Measurements from ENCODE around the gene IFNA14.

DNA sequence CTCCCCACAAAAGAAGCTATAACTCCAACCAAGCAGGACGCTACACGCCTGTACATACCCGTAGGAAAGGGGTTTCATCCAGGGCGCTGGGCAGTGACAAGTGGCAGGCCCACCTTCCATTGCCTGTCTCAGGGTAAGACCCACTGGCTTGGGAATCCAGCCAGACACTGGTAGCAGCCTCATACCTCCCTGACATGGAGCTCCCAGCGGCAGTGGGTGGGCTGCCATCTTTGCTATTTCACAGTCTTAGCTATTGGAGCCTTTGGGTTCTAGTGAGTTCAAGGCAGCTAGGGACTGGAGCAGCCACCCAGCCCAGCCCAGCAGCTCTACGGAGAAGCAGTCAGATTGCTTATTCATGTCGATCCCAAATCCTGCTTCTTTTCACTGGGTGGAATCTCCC is 29.5 kb downstream of the IFNA14 start:
- TF ChIP-seq, protein P1, sequence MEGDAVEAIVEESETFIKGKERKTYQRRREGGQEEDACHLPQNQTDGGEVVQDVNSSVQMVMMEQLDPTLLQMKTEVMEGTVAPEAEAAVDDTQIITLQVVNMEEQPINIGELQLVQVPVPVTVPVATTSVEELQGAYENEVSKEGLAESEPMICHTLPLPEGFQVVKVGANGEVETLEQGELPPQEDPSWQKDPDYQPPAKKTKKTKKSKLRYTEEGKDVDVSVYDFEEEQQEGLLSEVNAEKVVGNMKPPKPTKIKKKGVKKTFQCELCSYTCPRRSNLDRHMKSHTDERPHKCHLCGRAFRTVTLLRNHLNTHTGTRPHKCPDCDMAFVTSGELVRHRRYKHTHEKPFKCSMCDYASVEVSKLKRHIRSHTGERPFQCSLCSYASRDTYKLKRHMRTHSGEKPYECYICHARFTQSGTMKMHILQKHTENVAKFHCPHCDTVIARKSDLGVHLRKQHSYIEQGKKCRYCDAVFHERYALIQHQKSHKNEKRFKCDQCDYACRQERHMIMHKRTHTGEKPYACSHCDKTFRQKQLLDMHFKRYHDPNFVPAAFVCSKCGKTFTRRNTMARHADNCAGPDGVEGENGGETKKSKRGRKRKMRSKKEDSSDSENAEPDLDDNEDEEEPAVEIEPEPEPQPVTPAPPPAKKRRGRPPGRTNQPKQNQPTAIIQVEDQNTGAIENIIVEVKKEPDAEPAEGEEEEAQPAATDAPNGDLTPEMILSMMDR (IDR thresholded peaks at IDR 0.05), result no peak
- TF ChIP-seq ZNF532 (CRISPR knock-in tag; IDR thresholded peaks at IDR 0.05; ENCODE audit: borderline replicate concordance), result no peak
- no peak for TF ChIP-seq JAZF1 (CRISPR knock-in tag; IDR thresholded peaks at IDR 0.05)
- TF ChIP-seq ATF2 (CRISPR knock-in tag; IDR thresholded peaks at IDR 0.05; ENCODE audit: borderline replicate concordance, low read depth), result no peak
- no peak for TF ChIP-seq ZNF263 (CRISPR knock-in tag; IDR thresholded peaks at IDR 0.05; ENCODE audit: low read depth)
- TF ChIP-seq EMX1 (CRISPR knock-in tag; IDR thresholded peaks at IDR 0.05), result no peak
- TF ChIP-seq FOXJ3 (CRISPR knock-in tag; IDR thresholded peaks at IDR 0.05; ENCODE audit: borderline replicate concordance), result no peak
- TF ChIP-seq ESRRA (CRISPR knock-in tag; IDR thresholded peaks at IDR 0.05; ENCODE audit: borderline replicate concordance), result no peak
- TF ChIP-seq, protein P2, sequence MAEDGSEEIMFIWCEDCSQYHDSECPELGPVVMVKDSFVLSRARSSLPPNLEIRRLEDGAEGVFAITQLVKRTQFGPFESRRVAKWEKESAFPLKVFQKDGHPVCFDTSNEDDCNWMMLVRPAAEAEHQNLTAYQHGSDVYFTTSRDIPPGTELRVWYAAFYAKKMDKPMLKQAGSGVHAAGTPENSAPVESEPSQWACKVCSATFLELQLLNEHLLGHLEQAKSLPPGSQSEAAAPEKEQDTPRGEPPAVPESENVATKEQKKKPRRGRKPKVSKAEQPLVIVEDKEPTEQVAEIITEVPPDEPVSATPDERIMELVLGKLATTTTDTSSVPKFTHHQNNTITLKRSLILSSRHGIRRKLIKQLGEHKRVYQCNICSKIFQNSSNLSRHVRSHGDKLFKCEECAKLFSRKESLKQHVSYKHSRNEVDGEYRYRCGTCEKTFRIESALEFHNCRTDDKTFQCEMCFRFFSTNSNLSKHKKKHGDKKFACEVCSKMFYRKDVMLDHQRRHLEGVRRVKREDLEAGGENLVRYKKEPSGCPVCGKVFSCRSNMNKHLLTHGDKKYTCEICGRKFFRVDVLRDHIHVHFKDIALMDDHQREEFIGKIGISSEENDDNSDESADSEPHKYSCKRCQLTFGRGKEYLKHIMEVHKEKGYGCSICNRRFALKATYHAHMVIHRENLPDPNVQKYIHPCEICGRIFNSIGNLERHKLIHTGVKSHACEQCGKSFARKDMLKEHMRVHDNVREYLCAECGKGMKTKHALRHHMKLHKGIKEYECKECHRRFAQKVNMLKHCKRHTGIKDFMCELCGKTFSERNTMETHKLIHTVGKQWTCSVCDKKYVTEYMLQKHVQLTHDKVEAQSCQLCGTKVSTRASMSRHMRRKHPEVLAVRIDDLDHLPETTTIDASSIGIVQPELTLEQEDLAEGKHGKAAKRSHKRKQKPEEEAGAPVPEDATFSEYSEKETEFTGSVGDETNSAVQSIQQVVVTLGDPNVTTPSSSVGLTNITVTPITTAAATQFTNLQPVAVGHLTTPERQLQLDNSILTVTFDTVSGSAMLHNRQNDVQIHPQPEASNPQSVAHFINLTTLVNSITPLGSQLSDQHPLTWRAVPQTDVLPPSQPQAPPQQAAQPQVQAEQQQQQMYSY (CRISPR knock-in tag; IDR thresholded peaks at IDR 0.05), result no peak
- TF ChIP-seq, protein P3, sequence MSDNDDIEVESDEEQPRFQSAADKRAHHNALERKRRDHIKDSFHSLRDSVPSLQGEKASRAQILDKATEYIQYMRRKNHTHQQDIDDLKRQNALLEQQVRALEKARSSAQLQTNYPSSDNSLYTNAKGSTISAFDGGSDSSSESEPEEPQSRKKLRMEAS (CRISPR knock-in tag; IDR thresholded peaks at IDR 0.05), result no peak
- no peak for TF ChIP-seq MYBL2 (CRISPR knock-in tag; IDR thresholded peaks at IDR 0.05)
- TF ChIP-seq CREB1 (CRISPR knock-in tag; IDR thresholded peaks at IDR 0.05), result no peak
- no peak for TF ChIP-seq FOXP4 (CRISPR knock-in tag; IDR thresholded peaks at IDR 0.05)
